GM23338 (cell line): ENCODE results near the gene DTNB. TPM values are rescaled to one million over a fixed set of nuclear protein-coding genes. Genes with fewer than 3 reads are reported as not detected.

Source experiments
- ATAC-seq: fragments of 200-7000 bp; cut with Tn5 transposase; 3 replicates; pipeline ENCODE4 v1.9.1; 2020
- DNase-seq: peaks from one replicate; pipeline ENCODE4 v3.0.0-alpha.2; 2015; ENCODE audit warnings: low spot score
- H2AFZ ChIP-seq: fragments of 200-600 bp; sonication (generic); 2 replicates; pipeline ENCODE4 v1.8.0; 2016; ENCODE audit warnings: antibody characterized with exemption, mild to moderate bottlenecking, moderate library complexity
- H3F3A ChIP-seq: fragments of 200-600 bp; sonication (generic); replicated peaks from 2 replicates; pipeline ENCODE4 v1.8.0; 2017; ENCODE audit warnings: antibody characterized with exemption, mixed run types, low read depth
- H3K27ac ChIP-seq: fragments of 200-600 bp; sonication (generic); 2 replicates; pipeline ENCODE4 v1.6.1; 2016; ENCODE audit warnings: low read depth
- H3K27me3 ChIP-seq: fragments of 200-600 bp; sonication (generic); 2 replicates; pipeline ENCODE4 v1.8.0; 2016; ENCODE audit warnings: mild to moderate bottlenecking, mixed run types, moderate library complexity; ENCODE audit not compliant: insufficient read depth
- H3K36me3 ChIP-seq: fragments of 200-600 bp; sonication (generic); 2 replicates; pipeline ENCODE4 v1.8.0; 2016; ENCODE audit warnings: mild to moderate bottlenecking; ENCODE audit not compliant: insufficient read depth
- H3K4me1 ChIP-seq: fragments of 200-600 bp; sonication (generic); 2 replicates; pipeline ENCODE4 v1.8.0; 2016; ENCODE audit warnings: mild to moderate bottlenecking, moderate library complexity; ENCODE audit not compliant: insufficient read depth
- H3K4me2 ChIP-seq: fragments of 200-600 bp; sonication (generic); 2 replicates; pipeline ENCODE4 v1.7.1; 2017; ENCODE audit warnings: mixed run types
- H3K4me3 ChIP-seq: fragments of 200-600 bp; sonication (generic); 2 replicates; pipeline ENCODE4 v1.6.1; 2016; ENCODE audit warnings: mixed run types
- H3K79me2 ChIP-seq: fragments of 200-600 bp; sonication (generic); replicated peaks from 2 replicates; pipeline ENCODE4 v1.8.0; 2017; ENCODE audit warnings: mild to moderate bottlenecking; ENCODE audit not compliant: insufficient read depth
- H3K9me2 ChIP-seq: fragments of 200-600 bp; sonication (generic); 2 replicates; pipeline ENCODE4 v1.8.0; 2017; ENCODE audit not compliant: insufficient read depth
- H4K20me1 ChIP-seq: fragments of 200-600 bp; sonication (generic); replicated peaks from 2 replicates; pipeline ENCODE4 v1.8.0; 2017; ENCODE audit warnings: mild to moderate bottlenecking; ENCODE audit not compliant: insufficient read depth
- H3K27ac Mint-ChIP-seq: 2 replicates; pipeline ENCODE4 v1.8.0; 2020; ENCODE audit warnings: inconsistent platforms, mild to moderate bottlenecking, moderate library complexity, mixed read lengths
- H3K27me3 Mint-ChIP-seq: 3 replicates; pipeline ENCODE4 v1.8.0; 2022; ENCODE audit warnings: low read depth, mild to moderate bottlenecking, moderate library complexity, mixed read lengths, inconsistent platforms; ENCODE audit not compliant: insufficient read depth, poor library complexity
- H3K36me3 Mint-ChIP-seq: 3 replicates; pipeline ENCODE4 v1.8.0; 2021; ENCODE audit warnings: low read depth, mild to moderate bottlenecking, inconsistent platforms, moderate library complexity, mixed read lengths
- H3K4me1 Mint-ChIP-seq: 3 replicates; pipeline ENCODE4 v1.8.0; 2020; ENCODE audit warnings: mild to moderate bottlenecking, inconsistent platforms, mixed read lengths
- H3K4me3 Mint-ChIP-seq: 3 replicates; pipeline ENCODE4 v1.8.0; 2021; ENCODE audit warnings: moderate library complexity, mild to moderate bottlenecking, inconsistent platforms, mixed read lengths
- H3K9me3 Mint-ChIP-seq: 3 replicates; pipeline ENCODE4 v1.8.0; 2020; ENCODE audit warnings: moderate library complexity, mild to moderate bottlenecking, inconsistent platforms, mixed read lengths
- CREB1 ChIP-seq: fragments of 250-450 bp; sonication (Bioruptor Pico); IDR thresholded peaks from 2 replicates; pipeline ENCODE4 v1.5.0; 2020; ENCODE audit warnings: low read depth, mild to moderate bottlenecking, moderate library complexity
- EZH2phosphoT487 ChIP-seq: fragments of 200-600 bp; sonication (generic); IDR thresholded peaks from one replicate; pipeline ENCODE4 v1.8.1; 2018; ENCODE audit warnings: antibody characterized with exemption; ENCODE audit not compliant: unreplicated experiment
- JUNB ChIP-seq: IDR thresholded peaks from one replicate; pipeline ENCODE4 v1.6.1; 2016; ENCODE audit warnings: antibody characterized with exemption; ENCODE audit not compliant: unreplicated experiment
- NANOG ChIP-seq: IDR thresholded peaks from 2 replicates; pipeline ENCODE4 v1.6.1; 2016; ENCODE audit warnings: antibody characterized with exemption, borderline replicate concordance
- POLR2AphosphoS5 ChIP-seq: IDR thresholded peaks from 2 replicates; pipeline ENCODE4 v1.6.1; 2016; ENCODE audit warnings: antibody characterized with exemption, low read depth
- ZNF114 ChIP-seq: fragments of 250-450 bp; sonication (Bioruptor Pico); IDR thresholded peaks from 2 replicates; pipeline ENCODE4 v1.5.0; 2020; ENCODE audit warnings: mild to moderate bottlenecking, moderate library complexity
- ZNF331 ChIP-seq: fragments of 250-450 bp; sonication (Bioruptor Pico); IDR thresholded peaks from 2 replicates; pipeline ENCODE4 v1.5.0; 2020; ENCODE audit warnings: low read depth, mild to moderate bottlenecking, moderate library complexity
- polyA plus RNA-seq: library from polyadenylated mRNA; unstranded; fragments of >200 nt; fragmentation: Nextera tagmentation; extraction: Ambion mirVana; gene quantifications from 2 replicates; pipeline ENCODE4 v1.2.1, GENCODE V29; 2016
- total RNA-seq: library from RNA; depleted of rRNA; stranded (reverse); fragments of >200 nt; shearing (Covaris generic); gene quantifications from 2 replicates; pipeline ENCODE4 v1.2.3, GENCODE V29; 2014
- TF ChIP-seq, protein P1 (sequence below): IDR thresholded peaks from one replicate; pipeline ENCODE4 v1.6.1; 2018; ENCODE audit warnings: antibody characterized with exemption; ENCODE audit not compliant: unreplicated experiment
- TF ChIP-seq, protein P2 (sequence below): IDR thresholded peaks from 2 replicates; pipeline ENCODE4 v1.6.1; 2016; ENCODE audit warnings: antibody characterized with exemption
- TF ChIP-seq, protein P3 (sequence below): fragments of 250-450 bp; sonication (Bioruptor Pico); IDR thresholded peaks from 2 replicates; pipeline ENCODE4 v1.5.0; 2020; ENCODE audit warnings: mild to moderate bottlenecking, moderate library complexity

DTNB gene
- total and polyA plus RNA-seq, 2 experiments from 2014 or later = 22.1 to 29.4 TPM

GRCh38 chr2:25420820-25421237 is 252.5 kb downstream of the DTNB start:
- no peak overlapping the region for H3K27ac ChIP-seq
- DNase-seq (no peak), ATAC-seq (no peak)
- no peaks in the 10 kb centered on the region for H3K27me3 ChIP-seq
- H3K79me2 ChIP-seq = no peaks in the 10 kb centered on the region
- Mint-ChIP-seq H3K27me3 (peaks cover 3% of the 10 kb centered on the region), H3K4me3 (no peak overlapping the region), H3K27ac (no peak overlapping the region), H3K9me3 (no peaks in the 10 kb centered on the region), H3K36me3 (peaks cover 10% of the 10 kb centered on the region), H3K4me1 (peaks cover 16% of the 10 kb centered on the region)
- no peak for TF ChIP-seq ZNF331 (CRISPR knock-in tag)
- H2AFZ ChIP-seq = no peak overlapping the region
- H4K20me1 ChIP-seq = no peaks in the 10 kb centered on the region; the same call in 1 of the 2 replicates
- H3K9me2 ChIP-seq = no peaks in the 10 kb centered on the region
- no peaks in the 10 kb centered on the region; the same call in 1 of the 2 replicates for H3K36me3 ChIP-seq
- H3K4me1 ChIP-seq = no peaks in the 10 kb centered on the region
- no peak overlapping the region for H3K4me3 ChIP-seq
- no peaks in the 10 kb centered on the region for H3F3A ChIP-seq
- no peak overlapping the region for H3K4me2 ChIP-seq

DNA sequence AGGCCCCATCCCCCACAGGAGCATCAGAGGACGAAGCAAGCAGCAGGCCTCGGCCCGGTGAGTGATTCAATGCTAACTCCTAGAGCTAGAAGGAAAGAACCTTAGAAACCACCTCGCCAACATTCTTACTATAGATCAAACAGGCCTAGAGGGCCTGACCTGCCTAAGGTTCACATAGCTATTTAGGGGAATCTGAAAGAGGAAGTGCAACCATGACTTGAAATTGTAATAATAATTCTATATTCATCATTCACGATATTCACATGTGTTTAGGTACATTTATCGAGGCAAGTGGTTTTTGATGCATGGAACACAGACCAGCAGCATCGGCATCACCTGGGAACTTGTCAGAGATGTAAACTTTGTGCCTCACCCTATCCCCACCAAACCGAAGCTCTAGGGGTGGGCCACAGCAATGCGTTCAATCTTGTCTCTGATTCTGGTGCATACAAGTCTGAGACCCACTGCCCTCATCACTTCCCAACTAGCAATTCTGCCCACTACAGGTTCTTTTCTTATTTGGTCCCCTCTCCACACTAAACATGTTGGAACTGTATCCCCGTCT is 253.6 kb downstream of the DTNB start:
- Histone ChIP-seq H3K79me2 (no peaks in the 10 kb centered on the region), H3F3A (no peaks in the 10 kb centered on the region), H4K20me1 (no peaks in the 10 kb centered on the region), H3K4me2 (no peak overlapping the region), H3K4me1 (no peaks in the 10 kb centered on the region), H2AFZ (no peak overlapping the region), H3K4me3 (no peak overlapping the region), H3K27me3 (no peaks in the 10 kb centered on the region), H3K36me3 (no peaks in the 10 kb centered on the region; the same call in 1 of the 2 replicates), H3K27ac (no peak overlapping the region), H3K9me2 (no peaks in the 10 kb centered on the region)
- DNase-seq = peak; percentile 33
- Mint-ChIP-seq H3K4me1 (peaks cover 16% of the 10 kb centered on the region), H3K27me3 (peaks cover 3% of the 10 kb centered on the region), H3K36me3 (peaks cover 10% of the 10 kb centered on the region), H3K4me3 (no peak overlapping the region), H3K9me3 (no peaks in the 10 kb centered on the region), H3K27ac (no peak overlapping the region)
- ATAC-seq = peak; percentile 62
- no peak for TF ChIP-seq ZNF114 (CRISPR knock-in tag)
- no peak for TF ChIP-seq CREB1 (CRISPR knock-in tag)
- TF ChIP-seq, protein P1, sequence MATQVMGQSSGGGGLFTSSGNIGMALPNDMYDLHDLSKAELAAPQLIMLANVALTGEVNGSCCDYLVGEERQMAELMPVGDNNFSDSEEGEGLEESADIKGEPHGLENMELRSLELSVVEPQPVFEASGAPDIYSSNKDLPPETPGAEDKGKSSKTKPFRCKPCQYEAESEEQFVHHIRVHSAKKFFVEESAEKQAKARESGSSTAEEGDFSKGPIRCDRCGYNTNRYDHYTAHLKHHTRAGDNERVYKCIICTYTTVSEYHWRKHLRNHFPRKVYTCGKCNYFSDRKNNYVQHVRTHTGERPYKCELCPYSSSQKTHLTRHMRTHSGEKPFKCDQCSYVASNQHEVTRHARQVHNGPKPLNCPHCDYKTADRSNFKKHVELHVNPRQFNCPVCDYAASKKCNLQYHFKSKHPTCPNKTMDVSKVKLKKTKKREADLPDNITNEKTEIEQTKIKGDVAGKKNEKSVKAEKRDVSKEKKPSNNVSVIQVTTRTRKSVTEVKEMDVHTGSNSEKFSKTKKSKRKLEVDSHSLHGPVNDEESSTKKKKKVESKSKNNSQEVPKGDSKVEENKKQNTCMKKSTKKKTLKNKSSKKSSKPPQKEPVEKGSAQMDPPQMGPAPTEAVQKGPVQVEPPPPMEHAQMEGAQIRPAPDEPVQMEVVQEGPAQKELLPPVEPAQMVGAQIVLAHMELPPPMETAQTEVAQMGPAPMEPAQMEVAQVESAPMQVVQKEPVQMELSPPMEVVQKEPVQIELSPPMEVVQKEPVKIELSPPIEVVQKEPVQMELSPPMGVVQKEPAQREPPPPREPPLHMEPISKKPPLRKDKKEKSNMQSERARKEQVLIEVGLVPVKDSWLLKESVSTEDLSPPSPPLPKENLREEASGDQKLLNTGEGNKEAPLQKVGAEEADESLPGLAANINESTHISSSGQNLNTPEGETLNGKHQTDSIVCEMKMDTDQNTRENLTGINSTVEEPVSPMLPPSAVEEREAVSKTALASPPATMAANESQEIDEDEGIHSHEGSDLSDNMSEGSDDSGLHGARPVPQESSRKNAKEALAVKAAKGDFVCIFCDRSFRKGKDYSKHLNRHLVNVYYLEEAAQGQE = no peak
- TF ChIP-seq, protein P2, sequence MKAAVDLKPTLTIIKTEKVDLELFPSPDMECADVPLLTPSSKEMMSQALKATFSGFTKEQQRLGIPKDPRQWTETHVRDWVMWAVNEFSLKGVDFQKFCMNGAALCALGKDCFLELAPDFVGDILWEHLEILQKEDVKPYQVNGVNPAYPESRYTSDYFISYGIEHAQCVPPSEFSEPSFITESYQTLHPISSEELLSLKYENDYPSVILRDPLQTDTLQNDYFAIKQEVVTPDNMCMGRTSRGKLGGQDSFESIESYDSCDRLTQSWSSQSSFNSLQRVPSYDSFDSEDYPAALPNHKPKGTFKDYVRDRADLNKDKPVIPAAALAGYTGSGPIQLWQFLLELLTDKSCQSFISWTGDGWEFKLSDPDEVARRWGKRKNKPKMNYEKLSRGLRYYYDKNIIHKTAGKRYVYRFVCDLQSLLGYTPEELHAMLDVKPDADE = no peak
- no peak for TF ChIP-seq POLR2AphosphoS5
- TF ChIP-seq NANOG = no peak
- no peak for TF ChIP-seq EZH2phosphoT487
- TF ChIP-seq, protein P3, sequence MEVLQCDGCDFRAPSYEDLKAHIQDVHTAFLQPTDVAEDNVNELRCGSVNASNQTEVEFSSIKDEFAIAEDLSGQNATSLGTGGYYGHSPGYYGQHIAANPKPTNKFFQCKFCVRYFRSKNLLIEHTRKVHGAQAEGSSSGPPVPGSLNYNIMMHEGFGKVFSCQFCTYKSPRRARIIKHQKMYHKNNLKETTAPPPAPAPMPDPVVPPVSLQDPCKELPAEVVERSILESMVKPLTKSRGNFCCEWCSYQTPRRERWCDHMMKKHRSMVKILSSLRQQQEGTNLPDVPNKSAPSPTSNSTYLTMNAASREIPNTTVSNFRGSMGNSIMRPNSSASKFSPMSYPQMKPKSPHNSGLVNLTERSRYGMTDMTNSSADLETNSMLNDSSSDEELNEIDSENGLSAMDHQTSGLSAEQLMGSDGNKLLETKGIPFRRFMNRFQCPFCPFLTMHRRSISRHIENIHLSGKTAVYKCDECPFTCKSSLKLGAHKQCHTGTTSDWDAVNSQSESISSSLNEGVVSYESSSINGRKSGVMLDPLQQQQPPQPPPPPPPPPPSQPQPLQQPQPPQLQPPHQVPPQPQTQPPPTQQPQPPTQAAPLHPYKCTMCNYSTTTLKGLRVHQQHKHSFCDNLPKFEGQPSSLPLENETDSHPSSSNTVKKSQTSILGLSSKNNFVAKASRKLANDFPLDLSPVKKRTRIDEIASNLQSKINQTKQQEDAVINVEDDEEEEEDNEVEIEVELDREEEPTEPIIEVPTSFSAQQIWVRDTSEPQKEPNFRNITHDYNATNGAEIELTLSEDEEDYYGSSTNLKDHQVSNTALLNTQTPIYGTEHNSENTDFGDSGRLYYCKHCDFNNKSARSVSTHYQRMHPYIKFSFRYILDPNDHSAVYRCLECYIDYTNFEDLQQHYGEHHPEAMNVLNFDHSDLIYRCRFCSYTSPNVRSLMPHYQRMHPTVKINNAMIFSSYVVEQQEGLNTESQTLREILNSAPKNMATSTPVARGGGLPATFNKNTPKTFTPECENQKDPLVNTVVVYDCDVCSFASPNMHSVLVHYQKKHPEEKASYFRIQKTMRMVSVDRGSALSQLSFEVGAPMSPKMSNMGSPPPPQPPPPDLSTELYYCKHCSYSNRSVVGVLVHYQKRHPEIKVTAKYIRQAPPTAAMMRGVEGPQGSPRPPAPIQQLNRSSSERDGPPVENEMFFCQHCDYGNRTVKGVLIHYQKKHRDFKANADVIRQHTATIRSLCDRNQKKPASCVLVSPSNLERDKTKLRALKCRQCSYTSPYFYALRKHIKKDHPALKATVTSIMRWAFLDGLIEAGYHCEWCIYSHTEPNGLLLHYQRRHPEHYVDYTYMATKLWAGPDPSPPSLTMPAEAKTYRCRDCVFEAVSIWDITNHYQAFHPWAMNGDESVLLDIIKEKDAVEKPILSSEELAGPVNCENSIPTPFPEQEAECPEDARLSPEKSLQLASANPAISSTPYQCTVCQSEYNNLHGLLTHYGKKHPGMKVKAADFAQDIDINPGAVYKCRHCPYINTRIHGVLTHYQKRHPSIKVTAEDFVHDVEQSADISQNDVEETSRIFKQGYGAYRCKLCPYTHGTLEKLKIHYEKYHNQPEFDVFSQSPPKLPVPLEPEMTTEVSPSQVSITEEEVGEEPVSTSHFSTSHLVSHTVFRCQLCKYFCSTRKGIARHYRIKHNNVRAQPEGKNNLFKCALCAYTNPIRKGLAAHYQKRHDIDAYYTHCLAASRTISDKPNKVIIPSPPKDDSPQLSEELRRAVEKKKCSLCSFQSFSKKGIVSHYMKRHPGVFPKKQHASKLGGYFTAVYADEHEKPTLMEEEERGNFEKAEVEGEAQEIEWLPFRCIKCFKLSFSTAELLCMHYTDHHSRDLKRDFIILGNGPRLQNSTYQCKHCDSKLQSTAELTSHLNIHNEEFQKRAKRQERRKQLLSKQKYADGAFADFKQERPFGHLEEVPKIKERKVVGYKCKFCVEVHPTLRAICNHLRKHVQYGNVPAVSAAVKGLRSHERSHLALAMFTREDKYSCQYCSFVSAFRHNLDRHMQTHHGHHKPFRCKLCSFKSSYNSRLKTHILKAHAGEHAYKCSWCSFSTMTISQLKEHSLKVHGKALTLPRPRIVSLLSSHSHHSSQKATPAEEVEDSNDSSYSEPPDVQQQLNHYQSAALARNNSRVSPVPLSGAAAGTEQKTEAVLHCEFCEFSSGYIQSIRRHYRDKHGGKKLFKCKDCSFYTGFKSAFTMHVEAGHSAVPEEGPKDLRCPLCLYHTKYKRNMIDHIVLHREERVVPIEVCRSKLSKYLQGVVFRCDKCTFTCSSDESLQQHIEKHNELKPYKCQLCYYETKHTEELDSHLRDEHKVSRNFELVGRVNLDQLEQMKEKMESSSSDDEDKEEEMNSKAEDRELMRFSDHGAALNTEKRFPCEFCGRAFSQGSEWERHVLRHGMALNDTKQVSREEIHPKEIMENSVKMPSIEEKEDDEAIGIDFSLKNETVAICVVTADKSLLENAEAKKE (CRISPR knock-in tag) = no peak
- TF ChIP-seq JUNB = no peak
